HepG2 (cell line): Measurements from ENCODE around the gene TRPV6.

ENCODE experiments used
- RFX5 ChIP-seq: IDR thresholded peaks from 2 replicates; pipeline ENCODE4 v1.6.1; 2011; ENCODE audit warnings: low read depth, low read length, improper control_type of control experiment
- SMARCE1 ChIP-seq: fragments of 450-650 bp; IDR thresholded peaks from 2 replicates; pipeline ENCODE4 v1.6.1; 2017; ENCODE audit warnings: borderline replicate concordance
- ZMYM2 ChIP-seq: sonication (generic); formaldehyde crosslinking; IDR thresholded peaks from 2 replicates; pipeline ENCODE4 v1.8.0; 2022; ENCODE audit warnings: mild to moderate bottlenecking, missing genetic modification reagents
- ZNF281 ChIP-seq: sonication (generic); formaldehyde crosslinking; IDR thresholded peaks from 2 replicates; pipeline ENCODE4 v1.4.0; 2020; ENCODE audit warnings: missing genetic modification reagents, borderline replicate concordance

- no peak for TF ChIP-seq ZMYM2 (CRISPR knock-in tag)
- TF ChIP-seq RFX5: no peak
- no peak for TF ChIP-seq SMARCE1
- TF ChIP-seq ZNF281 (CRISPR knock-in tag): no peak
Measured at GRCh38 chr7:142881586-142882337, 3.8 kb downstream of the TRPV6 start.
